ENCODE results near the gene MVP.
"Not testable (repeated sequence)": the region's sequence is repeated elsewhere in the genome, so short reads cannot be mapped to it uniquely, and the experiment has no call there.

The MVP gene

GRCh38 chr16:29875206-29875605 lies 54.9 kb downstream of the MVP start:
- DNase-seq (ENCODE audit: low spot score), result no peak

DNA sequence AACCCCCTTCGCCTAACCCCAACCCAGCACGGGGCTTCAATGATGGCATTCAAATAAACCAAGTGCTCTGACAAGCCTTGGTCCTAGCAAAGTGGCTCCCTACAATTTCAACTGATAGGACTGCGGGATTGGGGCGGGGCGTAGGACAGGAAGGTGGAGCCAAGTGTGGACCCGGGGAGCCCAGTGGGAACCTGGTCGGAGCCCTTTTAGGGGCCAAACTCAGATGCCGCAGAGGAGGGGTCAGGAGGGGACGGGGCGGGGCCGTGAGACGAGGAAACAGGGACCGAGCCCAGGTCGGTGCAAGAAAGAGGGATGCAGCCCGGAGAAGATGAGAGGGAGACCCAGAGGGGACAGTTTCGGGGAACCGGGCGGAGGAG lies 55.9 kb downstream of the MVP start:
- no peak for DNase-seq (ENCODE audit: low spot score)

GRCh38 chr16:29876594-29877249 lies 56.5 kb downstream of the MVP start:
- DNase-seq (ENCODE audit: low spot score), result no peak

- DNase-seq (ENCODE audit: low spot score), result peak; percentile 60
Observed at GRCh38 chr16:29877266-29877961, 57.2 kb downstream of the MVP start.

GRCh38 chr16:29878172-29878571 lies 57.9 kb downstream of the MVP start:
- DNase-seq (ENCODE audit: low spot score), result no peak

DNA sequence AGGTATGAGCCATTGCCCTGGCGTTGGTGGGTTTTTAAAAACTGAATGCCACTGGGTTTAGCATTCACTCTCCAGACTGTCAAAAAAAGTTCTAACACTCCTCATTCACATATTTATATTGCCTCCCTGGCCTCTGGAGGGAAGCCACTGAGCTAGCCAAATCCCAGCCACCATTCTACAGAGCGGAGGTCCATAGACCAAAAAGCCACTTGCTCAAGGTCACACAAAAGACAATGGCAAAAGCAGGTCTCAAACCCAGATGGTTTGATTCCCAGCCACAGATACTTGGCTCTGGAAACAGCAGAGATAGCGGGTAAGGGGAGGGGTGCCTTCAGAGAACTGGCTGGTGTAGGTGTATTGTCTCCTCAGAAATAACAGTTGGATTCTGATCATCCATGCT lies 60.8 kb downstream of the MVP start:
- no peak for DNase-seq (ENCODE audit: low spot score)

GRCh38 chr16:29883987-29884386 lies 63.7 kb downstream of the MVP start:
- no peak for DNase-seq (ENCODE audit: low spot score)

DNA sequence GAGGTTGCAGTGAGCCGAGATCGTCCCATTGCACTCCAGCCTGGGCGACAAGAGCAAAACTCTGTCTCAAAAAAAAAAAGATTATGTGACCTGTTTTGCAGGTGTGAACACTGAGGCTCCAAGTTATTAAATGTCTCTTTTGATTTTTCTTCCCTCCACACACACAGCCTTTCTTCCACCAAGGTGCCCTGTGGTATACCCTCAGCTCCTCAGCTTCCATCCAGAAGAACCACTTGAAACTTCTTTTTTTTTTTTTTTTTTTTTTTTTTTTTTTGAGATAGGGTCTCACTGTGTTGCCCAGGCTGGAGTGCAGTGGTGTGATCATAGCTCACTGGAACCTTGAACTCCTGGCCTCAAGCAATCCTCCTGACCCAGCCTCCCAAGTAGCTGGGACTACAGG lies 69.1 kb downstream of the MVP start:
- DNase-seq (ENCODE audit: low spot score), result not testable (repeated sequence)

GRCh38 chr16:29891525-29892457 lies 71.5 kb downstream of the MVP start:
- DNase-seq (ENCODE audit: low spot score), result no peak

- DNase-seq (ENCODE audit: low spot score), result no peak
Observed at GRCh38 chr16:29892458-29892813, 72.2 kb downstream of the MVP start.

- no peak for DNase-seq (ENCODE audit: low spot score)
Observed at GRCh38 chr16:29893553-29893952, 73.3 kb downstream of the MVP start.

DNA sequence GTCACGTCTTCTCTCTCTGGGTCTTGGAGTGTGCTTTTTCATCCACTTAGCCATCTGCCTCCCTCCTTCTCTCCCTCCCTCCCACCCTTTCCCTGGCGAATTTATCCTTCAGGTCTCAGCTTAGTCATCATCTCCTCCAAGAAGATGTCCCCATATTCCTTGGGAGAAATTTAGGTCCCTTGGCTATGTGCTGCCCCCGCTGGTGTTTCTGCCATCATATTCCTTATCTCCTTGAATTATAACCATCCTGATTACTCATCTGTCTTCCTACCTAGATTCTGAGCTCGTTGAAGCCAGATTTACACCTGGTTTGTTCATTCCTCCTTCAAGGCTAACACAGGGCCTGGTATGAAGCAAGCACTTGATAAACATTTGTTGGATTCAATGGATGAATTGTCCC lies 74.1 kb downstream of the MVP start:
- no peak for DNase-seq (ENCODE audit: low spot score)

DNA sequence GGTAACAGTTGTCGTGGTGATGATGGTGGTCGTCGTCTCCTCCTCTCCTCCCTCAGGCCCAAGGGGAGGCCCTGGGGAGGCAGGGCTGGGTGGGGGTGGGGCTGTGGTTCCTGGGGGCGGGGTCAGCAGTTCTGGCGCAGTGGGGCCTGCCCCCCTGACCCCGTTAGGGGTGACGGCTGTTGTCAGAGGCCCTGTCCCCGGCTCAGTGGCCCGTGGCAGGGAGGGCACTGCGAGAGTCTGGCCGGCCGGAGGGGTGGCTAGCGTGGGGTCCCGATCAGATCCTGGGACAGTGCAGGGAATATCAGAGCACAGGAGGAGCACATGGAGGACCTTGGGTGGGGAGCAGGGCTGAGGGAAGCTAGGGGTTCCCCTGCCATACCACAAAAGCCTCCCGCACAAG lies 76.6 kb downstream of the MVP start:
- DNase-seq (ENCODE audit: low spot score), result no peak

DNA sequence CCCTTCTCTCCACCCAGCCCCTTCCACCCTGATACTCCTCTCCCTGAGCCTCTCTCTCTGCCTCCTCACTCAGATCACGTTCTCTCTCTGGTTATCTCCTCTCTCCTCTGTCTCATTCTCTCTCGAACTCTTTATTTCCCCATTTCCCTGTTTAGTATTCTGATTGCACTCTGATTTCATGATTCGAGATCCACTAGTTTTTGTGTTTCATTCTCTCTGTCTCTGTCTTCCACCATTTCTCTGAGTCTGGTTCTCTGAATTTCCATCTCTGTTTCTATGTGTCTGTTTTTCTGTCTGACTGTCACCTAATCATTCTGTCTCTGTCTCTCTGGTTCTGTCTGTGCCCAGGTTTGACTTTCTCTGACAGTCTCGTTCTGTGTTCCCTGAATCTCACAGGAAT lies 77.1 kb downstream of the MVP start:
- DNase-seq (ENCODE audit: low spot score), result no peak
